Activated CD4-positive, alpha-beta T cell treated with anti-CD3 and anti-CD28 coated beads for 24 hours (primary cell): ENCODE measurements around the gene CHST11.
"Not testable (repeated sequence)": the region's sequence is repeated elsewhere in the genome, so short reads cannot be mapped to it uniquely, and the experiment has no call there.

Experiments
- DNase-seq, 2 donors: peaks; one replicate each; pipeline ENCODE4 v3.0.0-alpha.2; 2020; ENCODE audit warnings: low read depth in 2 of 2

The CHST11 gene

DNA sequence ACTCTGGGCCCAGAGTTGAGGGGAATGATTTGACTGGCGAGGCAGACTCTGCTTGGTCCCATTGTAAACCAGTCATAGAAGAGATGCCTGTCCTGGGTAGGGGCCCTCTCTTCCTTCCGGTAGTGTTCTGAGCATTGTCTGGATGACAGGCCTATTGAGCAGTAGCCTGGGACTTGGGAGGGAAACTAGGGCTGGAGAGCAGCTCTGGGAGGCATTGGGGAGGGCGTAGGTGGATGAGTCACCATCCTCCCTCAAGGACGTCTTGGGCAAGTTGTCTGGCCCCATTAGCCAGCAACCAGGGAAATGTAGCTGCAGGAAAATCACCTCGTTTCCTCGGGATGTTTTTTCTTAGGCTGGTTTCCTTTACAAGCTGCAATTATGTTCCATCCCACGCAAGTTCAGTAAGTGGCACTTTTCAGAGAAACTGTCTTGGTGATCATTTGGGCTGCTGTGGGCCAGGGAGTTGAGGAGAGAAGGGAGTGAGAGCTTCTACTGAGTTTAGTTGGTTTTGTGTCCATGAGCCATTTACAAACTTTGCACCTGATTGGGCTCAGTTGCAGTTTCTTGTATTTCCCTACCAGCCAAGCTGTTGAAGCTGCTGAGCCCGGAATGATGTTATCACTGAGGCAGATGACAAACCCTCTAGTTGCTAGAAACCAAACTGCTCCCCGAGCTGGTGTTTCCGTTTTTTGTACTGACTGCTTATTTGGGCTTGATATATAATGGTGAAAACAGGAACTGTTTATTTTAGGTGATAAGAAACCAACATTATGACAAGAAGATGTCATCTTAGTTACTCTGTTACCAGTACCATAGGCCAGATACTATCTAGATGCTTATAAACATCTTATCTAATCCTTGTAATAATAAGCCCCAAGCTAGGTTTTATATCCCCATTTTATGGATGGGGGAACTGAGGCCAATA is 147.6 kb downstream of the CHST11 start:
- peak; percentile 5 to 27 for DNase-seq

DNA sequence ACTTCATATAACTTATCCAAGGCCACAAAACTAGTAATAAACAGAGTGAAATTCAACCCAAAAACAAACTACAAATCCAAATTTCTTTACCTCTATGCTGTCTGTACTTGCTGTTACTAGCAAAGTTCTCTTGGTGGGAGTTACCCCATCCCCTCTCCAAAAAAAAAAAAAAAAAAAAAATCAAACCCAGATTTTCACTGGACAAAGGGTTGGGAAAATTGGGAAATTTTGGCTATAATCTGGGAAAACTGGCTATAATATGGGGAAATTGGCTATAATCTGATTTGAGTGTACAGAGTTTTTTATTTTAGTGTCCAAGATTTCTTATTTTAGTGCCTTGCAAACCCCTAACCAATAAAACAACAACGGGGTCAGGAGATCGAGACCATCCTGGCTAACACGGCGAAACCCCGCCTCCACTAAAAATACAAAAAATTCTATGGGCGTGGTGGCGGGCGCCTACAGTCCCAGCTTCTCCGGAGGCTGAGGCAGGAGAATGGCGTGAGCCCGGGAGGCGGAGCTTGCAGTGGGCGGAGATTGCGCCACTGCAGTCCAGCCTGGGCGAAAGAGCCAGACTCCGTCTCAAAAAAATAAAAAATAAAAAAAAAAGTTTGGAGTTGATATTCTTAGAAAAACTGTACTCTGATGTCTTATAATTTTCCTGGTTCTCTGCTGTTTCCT is 148.4 kb downstream of the CHST11 start:
- DNase-seq: no peak

DNA sequence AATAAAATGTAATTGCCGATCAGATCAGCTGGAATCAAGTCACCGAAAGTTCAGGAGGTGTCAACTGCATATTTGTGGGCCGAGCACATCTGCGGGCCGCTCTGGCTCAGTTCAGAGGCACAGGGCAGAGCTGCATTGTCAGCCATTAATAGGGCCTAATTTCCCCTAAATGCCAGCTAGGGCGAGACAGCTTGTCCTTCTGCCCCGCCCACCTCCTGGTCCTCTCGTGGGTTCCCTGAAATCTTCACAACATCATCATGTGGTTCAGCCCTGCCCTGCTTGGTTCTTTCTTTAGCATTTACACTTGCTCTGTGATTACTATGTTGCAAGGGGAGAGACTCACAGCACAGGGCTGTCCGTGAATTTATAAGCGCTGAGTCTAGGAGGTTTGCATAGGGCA is 148.9 kb downstream of the CHST11 start:
- DNase-seq: no peak

DNA sequence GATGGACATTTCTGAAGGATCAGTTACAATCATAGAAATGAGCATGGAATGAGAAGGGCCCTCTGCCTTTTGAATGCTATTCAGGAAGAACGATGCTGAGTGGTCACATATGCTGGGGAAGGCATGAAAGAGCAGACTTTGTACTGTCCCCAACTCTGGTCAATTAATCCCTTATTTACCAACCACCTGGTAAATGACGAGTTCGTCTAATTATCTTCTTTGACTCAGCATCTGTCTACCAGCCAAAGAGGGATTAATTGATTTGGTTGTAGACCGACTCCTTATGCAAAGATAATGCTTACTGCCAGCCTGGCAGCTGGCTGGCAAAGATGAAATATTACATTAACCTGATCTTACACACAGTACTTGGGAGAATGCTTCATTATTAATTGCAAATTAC is 152.2 kb downstream of the CHST11 start:
- DNase-seq: no peak

DNA sequence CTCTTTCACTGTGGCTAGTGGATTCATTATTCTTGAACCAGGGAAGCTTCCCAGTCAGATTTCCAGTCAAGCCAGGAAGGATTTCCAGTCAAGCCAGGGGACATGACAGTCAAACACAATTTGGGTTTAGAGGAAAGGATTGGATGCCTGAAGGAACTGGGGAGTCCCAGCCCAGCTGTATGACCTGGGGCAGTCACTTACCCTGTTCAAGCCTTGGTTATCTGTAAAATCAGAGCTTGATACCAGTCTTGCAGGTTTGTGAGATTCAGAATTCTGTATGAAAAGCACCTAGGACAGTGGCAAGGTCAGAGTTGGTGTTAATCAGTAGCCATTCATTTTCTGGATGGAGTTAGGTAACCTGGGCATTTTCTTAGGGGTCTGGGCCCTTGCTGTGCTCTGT is 152.7 kb downstream of the CHST11 start:
- no peak for DNase-seq

DNA sequence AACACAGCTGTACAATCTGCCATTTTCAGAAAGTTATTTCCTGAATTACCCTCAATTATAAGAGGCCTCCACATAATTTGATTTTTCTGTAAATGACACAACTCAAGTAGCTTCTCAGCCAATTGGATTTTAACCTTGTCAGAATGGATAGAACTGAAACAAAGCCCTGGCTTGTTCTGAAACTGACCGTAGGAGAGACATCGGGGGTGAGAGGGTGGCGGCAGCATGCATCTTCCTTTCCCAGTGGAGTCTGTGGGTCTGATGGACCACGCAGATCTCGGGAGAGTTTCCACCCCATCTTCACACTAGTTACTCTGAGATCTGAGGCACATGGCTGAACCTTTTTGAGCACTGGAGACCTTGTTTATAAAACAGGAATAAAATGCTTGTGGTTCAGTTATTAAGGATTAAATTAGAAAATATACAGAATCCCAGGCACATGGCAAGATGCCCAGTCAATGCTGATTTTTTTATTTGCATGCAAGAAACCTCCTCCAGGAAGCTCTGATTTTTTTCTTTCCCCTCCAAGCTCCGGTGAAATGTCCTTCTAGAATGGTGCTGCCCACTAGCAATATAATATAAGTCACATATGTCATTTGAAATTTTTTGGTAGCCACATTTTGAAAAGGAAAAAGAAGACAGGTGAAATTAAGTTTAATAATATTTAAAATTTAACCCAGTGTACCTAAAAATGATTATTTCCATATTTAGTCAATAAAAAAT is 153.9 kb downstream of the CHST11 start:
- DNase-seq: no peak

DNA sequence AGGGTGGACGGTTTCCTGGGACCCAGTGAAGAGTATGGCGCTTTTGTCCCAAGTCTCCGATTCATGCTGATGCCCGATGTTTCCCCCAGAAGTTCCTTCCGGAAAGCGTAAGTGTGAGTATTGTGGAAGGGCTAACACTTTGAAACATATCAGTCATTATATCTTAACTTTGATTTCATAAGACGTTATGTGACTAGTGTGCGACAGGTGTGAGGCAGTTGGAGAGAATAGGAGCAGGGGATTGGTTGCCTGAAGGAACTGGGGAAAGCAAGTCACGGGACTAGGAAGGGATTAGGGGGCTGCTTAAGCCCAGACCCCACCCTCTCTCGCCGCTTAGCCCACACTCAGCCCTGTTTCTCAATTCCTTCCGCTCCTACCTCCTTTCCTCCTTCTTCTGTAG is 154.9 kb downstream of the CHST11 start:
- no peak for DNase-seq

DNA sequence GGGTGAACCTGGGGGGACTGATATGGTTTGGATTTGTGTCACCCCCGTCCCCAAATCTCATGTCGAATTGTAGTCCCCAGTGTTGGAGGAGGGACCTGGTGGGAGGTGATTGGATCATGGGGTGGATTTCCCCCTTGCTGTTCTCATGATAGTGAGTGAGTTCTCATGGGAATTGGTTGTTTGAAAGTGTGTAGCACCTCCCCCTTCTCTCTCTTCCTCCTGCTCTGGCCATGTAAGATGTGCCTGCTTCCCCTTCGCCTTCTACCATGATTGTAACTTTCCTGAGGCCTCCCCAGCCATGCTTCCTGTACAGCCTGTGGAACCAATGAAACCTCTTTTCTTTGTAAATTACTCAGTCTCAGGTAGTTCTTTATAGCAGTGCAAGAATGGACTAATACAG is 156.6 kb downstream of the CHST11 start:
- DNase-seq: not testable (repeated sequence)

DNA sequence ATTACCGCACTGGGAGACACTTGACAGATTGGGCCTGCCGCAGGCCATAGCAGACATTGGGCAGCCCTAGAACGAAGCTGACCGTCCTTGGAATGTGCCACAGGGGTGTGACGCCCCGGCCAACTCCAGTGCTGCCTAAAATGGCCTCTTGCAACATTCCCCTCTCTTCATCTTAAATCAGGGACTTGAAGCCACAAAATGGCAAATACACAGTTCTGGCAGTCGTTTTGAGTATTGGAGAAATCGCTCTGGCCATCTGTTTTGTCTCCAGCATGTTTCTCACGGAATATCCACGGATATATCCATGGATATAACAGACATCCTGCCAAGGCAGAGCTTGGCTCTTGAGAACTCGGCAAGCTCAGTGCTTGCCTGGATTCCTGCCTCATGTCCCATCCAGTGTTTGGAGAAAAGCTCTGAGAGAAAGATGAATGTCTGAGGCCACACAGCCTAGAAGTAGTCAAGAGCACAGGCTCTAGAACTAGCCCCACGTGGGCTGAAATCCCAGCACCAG is 158.4 kb downstream of the CHST11 start:
- no peak for DNase-seq

DNA sequence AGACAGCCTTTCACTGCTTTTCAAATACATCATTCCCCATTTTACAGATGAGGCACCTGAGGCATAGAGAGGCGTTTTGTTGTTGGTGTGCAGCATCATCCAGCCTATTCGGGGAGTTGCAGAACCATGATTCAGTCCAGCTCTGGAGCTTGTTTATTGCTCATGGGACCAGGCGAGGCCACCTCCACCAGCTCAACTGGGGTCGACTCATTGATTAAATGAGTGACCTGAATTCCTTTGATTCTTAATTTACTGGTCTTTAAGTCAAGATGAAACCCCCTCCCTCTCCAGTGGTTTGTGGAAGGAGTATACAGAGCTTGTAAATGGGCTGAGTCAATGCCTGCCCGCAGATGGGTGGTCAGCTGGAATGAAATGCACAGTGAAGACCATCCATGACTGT is 161.9 kb downstream of the CHST11 start:
- no peak for DNase-seq

DNA sequence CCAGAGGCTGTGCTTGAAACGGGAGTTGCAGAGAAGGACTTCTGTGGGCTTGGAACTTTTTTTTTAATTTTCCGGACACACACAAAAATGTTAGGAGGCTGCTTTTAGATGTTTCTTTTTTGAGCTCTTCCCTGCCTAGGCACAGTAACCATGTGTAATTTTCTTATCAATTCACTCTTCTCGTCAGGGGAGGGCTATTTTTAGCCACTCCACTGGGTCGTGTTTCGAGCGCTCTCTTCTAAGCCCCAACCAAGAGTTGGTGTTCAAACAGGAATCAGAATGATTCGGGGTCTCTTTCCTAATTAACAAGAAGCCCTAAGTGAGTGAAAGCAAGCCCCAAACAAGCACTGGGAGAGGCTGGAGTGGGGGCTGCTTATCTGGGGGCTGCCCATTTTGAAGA is 162.6 kb downstream of the CHST11 start:
- no peak for DNase-seq

DNA sequence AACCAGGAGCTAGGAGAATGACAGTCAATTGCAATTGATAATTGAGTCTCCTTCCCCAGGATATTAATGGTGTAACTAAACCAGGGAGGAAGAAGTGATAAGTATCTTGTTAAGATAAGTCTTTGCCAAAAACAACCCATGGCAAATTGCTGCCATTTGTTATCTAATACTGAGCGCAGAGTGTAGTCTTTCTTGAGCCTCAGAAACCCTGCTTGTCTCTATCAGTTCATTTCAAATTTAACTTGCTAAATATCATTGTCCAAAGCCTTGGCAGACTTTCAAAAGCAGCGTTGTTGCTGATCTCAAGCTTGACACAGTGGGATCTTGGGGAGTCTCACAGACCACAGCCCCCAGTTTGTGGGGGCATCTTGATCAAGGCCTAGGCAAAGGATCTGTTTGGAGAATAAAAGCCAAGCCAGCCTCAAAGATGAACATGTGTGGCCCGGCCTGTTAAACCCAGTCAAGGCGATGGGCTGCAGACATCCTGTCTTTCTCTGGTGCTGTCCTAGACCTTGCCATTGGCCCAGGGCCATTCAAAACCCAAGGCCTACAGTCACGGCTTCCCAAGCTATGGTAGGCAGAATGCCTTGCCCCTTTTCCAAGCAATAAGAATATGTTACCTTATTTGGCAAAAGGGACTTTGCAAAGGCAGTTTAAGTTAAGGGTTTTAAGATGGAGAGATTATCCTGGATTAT is 164.2 kb downstream of the CHST11 start:
- DNase-seq: no peak

DNA sequence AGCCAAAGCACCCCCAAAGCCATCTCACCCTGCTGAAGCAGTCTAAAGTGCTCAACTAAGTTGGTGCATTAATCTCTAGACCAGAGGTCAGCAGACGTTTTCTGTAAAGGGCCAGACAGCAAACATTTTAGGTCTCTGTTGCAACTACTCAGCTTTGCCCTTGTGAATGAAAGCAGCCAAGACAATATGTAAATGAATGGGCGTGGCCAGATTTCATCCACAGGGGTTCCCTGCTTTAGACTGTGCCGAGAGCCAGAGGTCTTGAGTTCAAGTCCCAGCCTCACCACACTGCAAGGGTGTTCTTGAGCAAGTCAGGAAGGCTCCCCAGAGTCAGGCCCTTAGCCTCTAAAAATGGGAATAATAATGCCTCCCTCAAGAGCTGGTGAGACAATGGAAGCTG is 166.2 kb downstream of the CHST11 start:
- no peak for DNase-seq

DNA sequence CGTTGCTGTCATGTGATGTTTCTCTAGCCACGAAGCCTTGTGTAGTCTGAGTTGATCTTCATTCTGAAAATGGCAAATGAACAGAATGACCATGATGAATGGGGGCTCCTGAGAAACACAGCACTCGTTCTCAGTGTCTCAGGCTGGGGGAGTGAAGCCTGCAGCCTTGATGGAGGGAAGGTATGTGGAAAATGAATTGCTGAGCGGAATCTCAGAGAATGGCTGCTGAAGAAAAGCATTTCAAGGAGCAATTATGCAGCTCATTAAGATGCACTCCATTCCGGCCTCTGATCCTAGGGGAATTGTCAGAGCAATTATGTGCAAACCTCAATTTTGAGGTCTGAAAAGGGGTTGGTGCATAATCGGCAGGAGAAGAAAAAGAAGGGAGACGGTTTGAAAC is 167.1 kb downstream of the CHST11 start:
- no peak for DNase-seq

DNA sequence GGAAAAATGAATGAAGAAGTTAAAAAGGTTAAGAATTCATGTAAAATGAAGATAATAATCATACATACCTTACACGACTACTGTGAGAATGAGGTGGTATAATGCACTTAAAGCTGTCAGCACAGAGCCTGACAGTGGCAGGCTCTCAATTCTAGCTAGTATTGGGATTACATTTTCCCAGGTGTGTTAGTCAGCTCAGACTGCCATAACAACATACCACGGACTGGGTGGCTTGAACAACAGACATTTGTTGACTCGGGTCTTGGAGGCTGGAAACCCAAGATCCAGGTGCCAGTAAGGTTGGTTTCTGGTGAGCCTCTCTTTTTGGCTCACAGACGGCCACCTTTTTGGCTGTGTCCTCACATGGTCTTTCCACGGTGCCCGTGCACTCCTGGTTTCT is 167.8 kb downstream of the CHST11 start:
- DNase-seq: no peak

DNA sequence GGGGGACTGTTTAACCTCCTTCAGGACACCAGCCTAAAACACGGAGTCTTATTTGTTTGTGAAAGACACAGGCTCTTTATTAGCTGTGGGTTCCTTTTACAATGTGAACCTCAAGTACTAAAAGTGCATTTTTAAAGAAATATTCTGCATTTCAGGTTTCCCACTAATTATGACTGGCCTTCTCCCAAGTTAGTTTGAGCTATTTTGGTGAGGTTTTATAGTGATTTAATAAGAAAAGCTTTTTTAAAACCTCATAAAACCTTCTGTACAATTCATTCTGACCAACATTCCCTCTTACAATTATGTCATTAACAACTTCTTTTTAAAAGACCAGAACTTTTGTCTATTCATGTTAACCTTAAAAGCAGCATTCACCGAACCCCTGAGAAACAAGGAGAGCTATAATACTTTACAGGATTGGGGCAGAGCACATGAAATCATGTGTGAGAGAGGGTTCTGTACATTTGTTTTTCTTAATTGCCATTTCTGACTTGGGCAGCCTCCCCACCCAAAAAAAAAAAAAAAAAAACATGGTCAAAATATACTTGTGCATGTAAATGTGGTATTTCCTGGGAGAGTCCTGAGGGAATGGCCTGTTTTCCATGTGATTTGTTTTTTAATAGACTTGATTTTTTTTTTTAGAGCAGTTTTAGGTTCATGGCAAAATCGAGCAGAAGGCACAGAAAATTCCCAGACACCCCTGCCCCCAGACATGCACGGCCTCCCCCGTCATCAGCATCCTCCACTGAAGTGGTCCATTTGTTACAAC is 169.5 kb downstream of the CHST11 start:
- no peak for DNase-seq

DNA sequence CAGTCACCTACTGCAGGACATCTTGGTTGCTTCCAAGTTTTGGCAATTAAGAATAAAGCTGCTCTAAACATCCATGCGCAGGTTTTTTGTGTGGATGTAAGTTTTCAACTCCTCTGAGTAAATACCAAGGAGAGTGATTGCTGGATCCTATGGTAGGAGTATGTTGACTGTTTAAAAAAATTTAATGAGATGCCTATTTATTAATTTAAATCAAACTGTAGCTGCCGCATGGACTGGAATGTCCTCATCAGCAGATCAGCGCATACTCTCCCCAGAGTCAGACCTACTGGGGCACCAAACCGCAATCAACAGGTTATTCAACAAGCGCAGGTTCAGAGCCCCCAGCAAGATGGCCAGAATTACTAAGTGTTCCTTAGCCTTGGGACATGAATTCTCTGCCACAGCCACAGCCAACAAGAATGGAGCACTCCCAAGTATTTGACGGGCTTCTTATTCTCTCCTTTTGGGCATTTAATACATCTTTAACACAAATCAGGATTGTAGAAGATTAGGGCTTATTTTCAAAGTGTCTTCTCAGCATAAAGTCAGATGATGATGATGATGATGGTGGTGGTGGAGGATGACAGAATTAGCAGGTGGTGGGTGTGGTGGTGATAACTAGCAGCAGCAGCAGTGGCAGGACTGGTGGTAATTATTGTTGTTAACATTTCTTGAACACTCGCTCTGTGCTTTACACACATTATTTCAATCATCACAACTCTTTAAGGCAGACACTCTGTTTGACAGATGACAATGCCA is 170.7 kb downstream of the CHST11 start:
- DNase-seq: no peak

DNA sequence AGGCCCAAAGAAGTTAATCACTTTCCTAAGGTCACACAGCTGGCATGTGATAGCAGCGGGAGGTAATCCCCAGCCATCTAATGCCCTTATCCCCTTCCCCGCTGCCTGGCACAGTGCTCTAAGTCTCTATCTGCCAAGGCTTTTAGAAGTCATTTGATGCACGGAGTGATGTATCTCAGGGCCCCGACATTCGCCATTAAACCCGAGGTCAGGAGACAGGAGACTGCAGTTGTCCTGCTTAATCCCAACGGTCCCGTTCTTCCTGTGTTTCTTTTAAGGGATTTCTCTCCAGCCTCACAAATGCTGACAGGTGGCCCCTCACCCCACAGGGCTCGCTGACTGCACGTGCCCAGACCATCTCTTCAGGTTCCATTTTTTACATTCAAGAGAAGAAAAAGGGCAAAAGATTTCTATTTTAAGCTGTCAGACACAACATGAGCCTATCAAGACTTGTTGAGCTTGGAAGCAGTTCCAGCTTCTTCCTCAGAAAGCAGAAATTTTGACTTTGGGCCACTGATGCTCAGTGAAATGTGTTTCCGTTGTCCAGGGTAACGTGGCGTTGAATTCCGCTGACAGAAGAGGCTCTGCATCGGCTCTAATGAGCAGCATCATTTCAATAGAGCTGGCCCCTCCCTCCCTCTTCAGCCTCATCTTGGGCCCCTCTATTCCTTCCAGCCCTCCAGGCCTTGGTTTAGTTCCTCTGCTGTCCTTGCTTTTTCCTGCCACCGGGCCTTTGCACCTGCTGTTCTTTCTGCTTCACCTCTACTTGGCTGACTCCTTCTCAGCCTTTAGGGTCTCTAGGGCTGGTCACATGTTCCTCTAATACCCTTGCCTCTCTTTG is 171.5 kb downstream of the CHST11 start:
- DNase-seq: no peak

DNA sequence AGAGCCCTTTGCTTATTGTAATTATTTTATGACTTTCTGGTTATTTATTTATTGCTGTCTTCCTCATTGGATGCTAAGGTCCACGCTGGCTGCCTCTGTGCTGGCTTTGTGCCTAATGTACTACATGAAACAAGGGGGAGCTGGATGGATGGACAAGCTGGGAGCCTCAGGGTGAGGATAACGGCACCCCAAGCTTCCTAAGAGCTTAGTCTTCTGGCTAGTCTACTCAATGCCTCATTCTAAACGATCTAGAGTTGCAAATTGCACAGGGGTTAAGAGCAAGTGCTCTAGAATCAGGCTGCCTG is 172.0 kb downstream of the CHST11 start:
- DNase-seq: no peak
